Anterior cingulate cortex (tissue), 58 donors: ENCODE data around the gene ADGRA1.

Experiments used
- DNase-seq, 58 donors: peaks; one replicate each; lab custom pipeline; 2025; lab: John Stamatoyannopoulos, UW

ADGRA1 gene

GRCh38 chr10:133159611-133159949 is 71.9 kb downstream of the ADGRA1 start:
- DNase-seq, result peak in 1 of 58 donors; percentile 72

- peak in 3 of 58 donors; percentile 16 to 67 (median 18) for DNase-seq
Measured at GRCh38 chr10:133159950-133160825, 72.5 kb downstream of the ADGRA1 start, which contains the start of gene KNDC1. TSS of gene KNDC1 (plus strand) at chr10:133160219. CDS start at chr10:133160468, 249 bp downstream.

- DNase-seq, result peak in 1 of 58 donors; percentile 46
Measured at GRCh38 chr10:133160826-133161471, 73.2 kb downstream of the ADGRA1 start.

- peak in 3 of 58 donors; percentile 18 to 46 (median 35) for DNase-seq
Measured at GRCh38 chr10:133161486-133162109, 73.9 kb downstream of the ADGRA1 start.

- peak in 51 of 58 donors; percentile 36 to 92 (median 74) for DNase-seq
Measured at GRCh38 chr10:133162178-133162909, 74.6 kb downstream of the ADGRA1 start.

- peak in 15 of 58 donors; percentile 17 to 54 (median 41) for DNase-seq
Measured at GRCh38 chr10:133162910-133163856, 75.5 kb downstream of the ADGRA1 start.

GRCh38 chr10:133163889-133164815 is 76.4 kb downstream of the ADGRA1 start:
- peak in 6 of 58 donors; percentile 22 to 36 (median 25) for DNase-seq

- DNase-seq, result no peak
Measured at GRCh38 chr10:133164816-133165555, 77.3 kb downstream of the ADGRA1 start.

GRCh38 chr10:133165556-133166503 is 78.1 kb downstream of the ADGRA1 start:
- DNase-seq, result no peak

GRCh38 chr10:133166504-133166827 is 78.7 kb downstream of the ADGRA1 start:
- no peak for DNase-seq

GRCh38 chr10:133166828-133167692 is 79.3 kb downstream of the ADGRA1 start:
- DNase-seq, result peak in 41 of 58 donors; percentile 24 to 86 (median 64)

- DNase-seq, result no peak
Measured at GRCh38 chr10:133167693-133168616, 80.2 kb downstream of the ADGRA1 start.

GRCh38 chr10:133168617-133169031 is 80.9 kb downstream of the ADGRA1 start:
- DNase-seq, result no peak
